ENCODE results near the gene ATP7A.

- TF ChIP-seq, protein P1, sequence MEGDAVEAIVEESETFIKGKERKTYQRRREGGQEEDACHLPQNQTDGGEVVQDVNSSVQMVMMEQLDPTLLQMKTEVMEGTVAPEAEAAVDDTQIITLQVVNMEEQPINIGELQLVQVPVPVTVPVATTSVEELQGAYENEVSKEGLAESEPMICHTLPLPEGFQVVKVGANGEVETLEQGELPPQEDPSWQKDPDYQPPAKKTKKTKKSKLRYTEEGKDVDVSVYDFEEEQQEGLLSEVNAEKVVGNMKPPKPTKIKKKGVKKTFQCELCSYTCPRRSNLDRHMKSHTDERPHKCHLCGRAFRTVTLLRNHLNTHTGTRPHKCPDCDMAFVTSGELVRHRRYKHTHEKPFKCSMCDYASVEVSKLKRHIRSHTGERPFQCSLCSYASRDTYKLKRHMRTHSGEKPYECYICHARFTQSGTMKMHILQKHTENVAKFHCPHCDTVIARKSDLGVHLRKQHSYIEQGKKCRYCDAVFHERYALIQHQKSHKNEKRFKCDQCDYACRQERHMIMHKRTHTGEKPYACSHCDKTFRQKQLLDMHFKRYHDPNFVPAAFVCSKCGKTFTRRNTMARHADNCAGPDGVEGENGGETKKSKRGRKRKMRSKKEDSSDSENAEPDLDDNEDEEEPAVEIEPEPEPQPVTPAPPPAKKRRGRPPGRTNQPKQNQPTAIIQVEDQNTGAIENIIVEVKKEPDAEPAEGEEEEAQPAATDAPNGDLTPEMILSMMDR (IDR thresholded peaks at IDR 0.05), result no peak
- TF ChIP-seq POLR2A (IDR thresholded peaks at IDR 0.05), result no peak
Observed at GRCh38 chrX:77966361-77966760, 55.9 kb downstream of the ATP7A start.
